LNCaP clone FGC (cell line): ENCODE results near the gene MTHFD1.

ENCODE experiments used
- DNase-seq: peaks from one replicate; pipeline ENCODE4 v3.0.0-alpha.2; 2011; ENCODE audit warnings: low read depth
- H3K4me3 ChIP-seq: 2 replicates; pipeline ENCODE4 v1.5.1; 2011; ENCODE audit warnings: mild to moderate bottlenecking, low read depth, low read length, control low read depth
- CTCF ChIP-seq: IDR thresholded peaks from 2 replicates; pipeline ENCODE4 v1.5.1; 2012; ENCODE audit warnings: mild to moderate bottlenecking; ENCODE audit not compliant: control insufficient read depth, insufficient read depth; ENCODE audit errors: extremely low read depth

Gene MTHFD1

GRCh38 chr14:64501411-64502171, 113.4 kb downstream of the MTHFD1 start:
- DNase-seq = no peak
- TF ChIP-seq CTCF = no peak; the same call in 1 of the 2 replicates
- H3K4me3 ChIP-seq = peak overlapping the region; percentile 75

- TF ChIP-seq CTCF = no peak
- DNase-seq = no peak
- peak overlapping the region; percentile 75 for H3K4me3 ChIP-seq
Measured at GRCh38 chr14:64502456-64502855, 114.3 kb downstream of the MTHFD1 start.

- no peak for TF ChIP-seq CTCF
- no peak for DNase-seq
- H3K4me3 ChIP-seq = peak overlapping the region; percentile 75
Measured at GRCh38 chr14:64502887-64503433, 114.8 kb downstream of the MTHFD1 start.

GRCh38 chr14:64503434-64504309, 115.5 kb downstream of the MTHFD1 start, which contains the start of gene ZBTB25:
Gene ZBTB25 (minus strand): TSS chr14:64503838. CDS start chr14:64490533, 13,305 bp downstream.
- TF ChIP-seq CTCF = no peak

GRCh38 chr14:64504310-64504896, 116.2 kb downstream of the MTHFD1 start, which contains the start of gene ZBTB1:
Gene ZBTB1 (plus strand): TSS chr14:64504770. CDS start chr14:64521505, 16,735 bp downstream.
- no peak for TF ChIP-seq CTCF
- H3K4me3 ChIP-seq = peak within 1 kb of the TSS; percentile 75
- DNase-seq = peak; percentile 51

More at GRCh38 chr14:64503434-64504309, 115.5 kb downstream of the MTHFD1 start, which contains the start of gene ZBTB25:
- DNase-seq = peak; percentile 74
- peak within 1 kb of the TSS; percentile 75 for H3K4me3 ChIP-seq
